ENCODE measurements around the gene RCC1. TPM values are rescaled to one million over a fixed set of nuclear protein-coding genes. Genes with fewer than 3 reads are reported as not detected.

Gene RCC1
- total and polyA plus RNA-seq, 7 experiments from 2014 or later, result 9.8 to 60.7 (median 13.6) TPM

DNA sequence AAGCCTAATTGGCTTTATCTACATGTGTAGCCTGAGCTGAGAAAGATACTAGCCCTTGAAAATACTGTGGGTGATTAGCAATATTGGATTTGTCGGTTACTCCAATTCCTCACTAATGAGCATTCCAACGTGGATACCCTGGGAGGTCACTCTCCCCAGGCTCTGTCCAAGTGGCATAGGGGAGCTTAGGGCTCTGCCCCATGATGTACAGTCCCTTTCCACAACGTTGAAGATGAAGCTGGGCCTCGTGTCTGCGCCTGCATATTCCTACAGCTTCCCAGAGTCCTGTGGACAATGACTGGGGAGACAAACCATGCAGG is 2.6 kb downstream of the RCC1 start:
- intact Hi-C loops (cut with micrococcal nuclease), result loop anchor here (5.0 kb wide), 6 partner anchors 101 to 676 kb away; partner anchors contain the start of genes GMEB1 (in 2 of the 2), PHACTR4 (in 1 of the 2), PPP1R8 (in 1 of the 2) and SRSF4 (in 1 of the 2)
- Mint-ChIP-seq H3K27ac (peak overlapping the region; percentile 85 to 100 (median 99)), H3K36me3 (peaks cover 0 to 59% (median 39%) of the 10 kb centered on the region in 5 donors), H3K4me3 (peak overlapping the region; percentile 94 to 100 (median 99)), H3K27me3 (peaks cover 0 to 3% (median 0%) of the 10 kb centered on the region in 5 donors), H3K4me1 (peaks cover 46 to 63% (median 55%) of the 10 kb centered on the region in 7 donors), H3K9me3 (peaks cover 0 to 3% (median 0%) of the 10 kb centered on the region in 11 donors)
- H3K27me3 ChIP-seq (ENCODE audit: control insufficient read depth in 2 of 2, insufficient read depth in 2 of 2, low read length in 2 of 2), result no peaks in the 10 kb centered on the region
- ChIA-PET POLR2A (interaction anchor here (0.7 to 6.4 kb wide), 10 partner anchors 10 to 468 kb away, joined by 3 to 106 read pairs (median 6); partner anchors contain the start of genes ATP5IF1, PHACTR4, RNU11 and TAF12), CTCF (interaction anchor here (0.6 to 1.6 kb wide), 5 partner anchors 9 to 234 kb away, joined by 3 to 8 read pairs (median 3); partner anchors contain the start of gene YTHDF2)
- peak overlapping the region; percentile 79 for H3K4me3 ChIP-seq (ENCODE audit: low read length)
- DNase-seq (no peak), ATAC-seq (no peak)
- peaks cover 41 to 46% of the 10 kb centered on the region in 2 donors for H3K4me1 ChIP-seq (ENCODE audit: control insufficient read depth in 2 of 2, insufficient read depth in 2 of 2, low read length in 2 of 2)
- H3K9me3 ChIP-seq (ENCODE audit: control insufficient read depth in 2 of 3, low read length in 3 of 3), result no peaks in the 10 kb centered on the region
- H3K36me3 ChIP-seq (ENCODE audit: control insufficient read depth in 2 of 3, insufficient read depth in 3 of 3, low read length in 3 of 3), result peaks cover 21 to 51% (median 22%) of the 10 kb centered on the region in 3 experiments
- peak overlapping the region; percentile 88 for H3K27ac ChIP-seq (ENCODE audit: low read depth, low read length)

DNA sequence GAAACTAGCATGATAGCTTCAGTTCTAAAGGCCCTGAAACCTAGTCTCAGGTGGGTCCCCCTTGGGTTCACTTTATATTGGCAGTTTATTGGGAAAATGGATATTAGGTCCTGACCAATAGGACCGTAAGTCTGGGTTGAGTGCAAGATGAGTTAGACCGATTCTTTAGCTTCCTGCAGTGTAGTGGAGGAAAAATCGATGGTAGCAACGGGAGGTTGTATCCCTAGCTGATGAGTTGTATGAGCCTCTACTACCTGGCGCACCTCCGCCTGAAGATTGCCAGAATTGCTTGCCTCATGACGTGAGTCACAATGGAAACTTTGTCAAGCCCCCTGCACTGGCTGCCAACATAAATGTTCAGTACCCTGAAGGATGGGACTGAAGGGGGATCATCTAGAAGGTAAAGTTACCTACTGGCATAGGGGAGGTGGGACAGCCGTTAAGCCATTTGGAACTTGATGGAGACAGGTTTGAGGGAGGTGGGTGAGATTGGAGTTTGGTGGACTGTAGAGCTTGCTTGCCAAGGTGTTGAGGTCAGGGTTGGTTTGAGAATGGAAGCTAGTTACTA is 3.9 kb downstream of the RCC1 start:
- no peak for ATAC-seq
- DNase-seq, result peak in 2 of 9 donors; percentile 13 to 32

DNA sequence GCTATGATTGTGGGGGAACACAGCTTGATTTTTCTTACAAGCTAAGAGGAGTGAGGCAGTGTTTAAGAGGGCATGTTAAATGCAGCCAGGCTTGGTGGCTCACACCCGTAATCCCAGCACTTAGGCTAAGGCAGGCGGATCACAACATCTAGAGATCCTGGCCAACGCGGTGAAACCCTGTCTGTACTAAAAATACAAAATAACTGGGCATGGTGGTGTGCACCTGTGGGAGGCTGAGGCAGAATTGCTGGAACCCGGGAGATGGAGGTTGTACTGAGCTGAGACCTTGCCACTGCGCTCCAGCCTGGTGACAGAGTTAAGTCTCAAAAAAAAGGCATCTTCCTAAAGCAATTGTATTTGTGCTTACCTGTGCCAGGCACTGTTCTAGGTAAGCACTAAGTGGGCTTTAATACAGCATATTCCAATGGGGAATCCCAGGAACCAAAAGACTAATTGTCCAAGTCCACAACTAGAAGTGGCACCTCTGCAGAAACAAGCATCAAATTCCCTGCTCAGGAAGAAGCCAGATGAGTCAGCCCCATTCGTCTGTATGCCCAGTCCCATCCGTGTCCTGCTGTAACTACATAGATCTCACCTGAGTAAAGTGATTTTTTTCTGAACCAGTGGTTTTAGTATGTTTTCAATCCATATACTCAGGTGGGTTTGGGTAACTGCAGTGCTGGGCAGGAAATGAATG is 4.6 kb downstream of the RCC1 start:
- H3K4me1 ChIP-seq (ENCODE audit: control insufficient read depth in 2 of 2, insufficient read depth in 2 of 2, low read length in 2 of 2), result peaks cover 41 to 46% of the 10 kb centered on the region in 2 donors
- H3K4me3 Mint-ChIP-seq, result peak overlapping the region; percentile 70 to 100 (median 99)
- peaks cover 0 to 64% (median 45%) of the 10 kb centered on the region in 5 donors for H3K36me3 Mint-ChIP-seq
- peaks cover 0 to 3% (median 0%) of the 10 kb centered on the region in 5 donors for H3K27me3 Mint-ChIP-seq
- peaks cover 44 to 61% (median 54%) of the 10 kb centered on the region in 7 donors for H3K4me1 Mint-ChIP-seq
- H3K27ac Mint-ChIP-seq, result peak overlapping the region; percentile 73 to 100 (median 97)
- no peaks in the 10 kb centered on the region for H3K27me3 ChIP-seq (ENCODE audit: control insufficient read depth in 2 of 2, insufficient read depth in 2 of 2, low read length in 2 of 2)
- peak overlapping the region; percentile 79 for H3K4me3 ChIP-seq (ENCODE audit: low read length)
- peaks cover 0 to 3% (median 0%) of the 10 kb centered on the region in 11 donors for H3K9me3 Mint-ChIP-seq
- CTCF ChIA-PET, result interaction anchor here (0.6 to 1.2 kb wide), 4 partner anchors 71 to 262 kb away, joined by 3 to 5 read pairs (median 3); no protein-coding TSS in a partner anchor
- no peaks in the 10 kb centered on the region for H3K9me3 ChIP-seq (ENCODE audit: control insufficient read depth in 2 of 3, low read length in 3 of 3)
- intact Hi-C loops (cut with micrococcal nuclease), result no loop called here
- peak overlapping the region; percentile 88 for H3K27ac ChIP-seq (ENCODE audit: low read depth, low read length)
- DNase-seq (peak in 2 of 9 donors; percentile 21 to 26), ATAC-seq (peak; percentile 12)
- H3K36me3 ChIP-seq (ENCODE audit: control insufficient read depth in 2 of 3, insufficient read depth in 3 of 3, low read length in 3 of 3), result peaks cover 21 to 58% (median 25%) of the 10 kb centered on the region in 3 experiments
- POLR2A ChIA-PET, result interaction anchor here (0.7 to 6.4 kb wide), 10 partner anchors 16 to 671 kb away, joined by 3 to 106 read pairs (median 6); partner anchors contain the start of genes RAB42, RNU11, SRSF4 and TAF12

More for the DNA sequence above, 3.9 kb downstream of the RCC1 start:
- Mint-ChIP-seq H3K4me1 (peaks cover 46 to 65% (median 55%) of the 10 kb centered on the region in 7 donors), H3K27me3 (peaks cover 0 to 3% (median 0%) of the 10 kb centered on the region in 5 donors), H3K27ac (peak overlapping the region; percentile 70 to 100 (median 97)), H3K4me3 (peak overlapping the region; percentile 70 to 100 (median 99)), H3K9me3 (peaks cover 0 to 3% (median 0%) of the 10 kb centered on the region in 11 donors), H3K36me3 (peaks cover 0 to 62% (median 43%) of the 10 kb centered on the region in 5 donors)
- H3K4me3 ChIP-seq (ENCODE audit: low read length), result peak overlapping the region; percentile 79
- H3K27ac ChIP-seq (ENCODE audit: low read depth, low read length), result peak overlapping the region; percentile 88
- peaks cover 21 to 58% (median 25%) of the 10 kb centered on the region in 3 experiments for H3K36me3 ChIP-seq (ENCODE audit: control insufficient read depth in 2 of 3, insufficient read depth in 3 of 3, low read length in 3 of 3)
- peaks cover 41 to 46% of the 10 kb centered on the region in 2 donors for H3K4me1 ChIP-seq (ENCODE audit: control insufficient read depth in 2 of 2, insufficient read depth in 2 of 2, low read length in 2 of 2)
- no peaks in the 10 kb centered on the region for H3K27me3 ChIP-seq (ENCODE audit: control insufficient read depth in 2 of 2, insufficient read depth in 2 of 2, low read length in 2 of 2)
- POLR2A ChIA-PET, result interaction anchor here (0.7 to 6.4 kb wide), 10 partner anchors 9 to 672 kb away, joined by 3 to 106 read pairs (median 6); partner anchors contain the start of genes RNU11, SRSF4, TAF12 and TRNAU1AP
- intact Hi-C loops (cut with micrococcal nuclease), result loop anchor here (1.0 to 5.0 kb wide), 7 partner anchors 8 to 677 kb away; partner anchors contain the start of genes GMEB1 (in 2 of the 2), PHACTR4 (in 1 of the 2), PPP1R8 (in 1 of the 2) and SRSF4 (in 1 of the 2)
- CTCF ChIA-PET, result interaction anchor here (0.6 to 1.2 kb wide), 3 partner anchors 72 to 261 kb away, joined by 3 to 5 read pairs (median 3); no protein-coding TSS in a partner anchor
- no peaks in the 10 kb centered on the region for H3K9me3 ChIP-seq (ENCODE audit: control insufficient read depth in 2 of 3, low read length in 3 of 3)

GRCh38 chr1:28510970-28511440 is 5.2 kb downstream of the RCC1 start:
- no peak for DNase-seq
- Mint-ChIP-seq H3K36me3 (peaks cover 0 to 60% (median 45%) of the 10 kb centered on the region in 5 donors), H3K4me1 (peaks cover 41 to 56% (median 49%) of the 10 kb centered on the region in 7 donors), H3K9me3 (no peaks in the 10 kb centered on the region), H3K27ac (peak overlapping the region; percentile 73 to 100 (median 97)), H3K27me3 (no peaks in the 10 kb centered on the region), H3K4me3 (peak overlapping the region; percentile 70 to 100 (median 99))
- POLR2A ChIA-PET, result interaction anchor here (0.8 to 6.4 kb wide), 6 partner anchors 16 to 671 kb away, joined by 3 to 106 read pairs (median 4); partner anchors contain the start of genes RAB42 and SRSF4
- Histone ChIP-seq H3K4me3 (ENCODE audit: low read length) (no peak overlapping the region), H3K4me1 (ENCODE audit: control insufficient read depth in 2 of 2, insufficient read depth in 2 of 2, low read length in 2 of 2) (peaks cover 41 to 46% of the 10 kb centered on the region in 2 donors), H3K36me3 (ENCODE audit: control insufficient read depth in 2 of 3, insufficient read depth in 3 of 3, low read length in 3 of 3) (peaks cover 21 to 56% (median 25%) of the 10 kb centered on the region in 3 experiments), H3K27ac (ENCODE audit: low read depth, low read length) (peak overlapping the region; percentile 88), H3K9me3 (ENCODE audit: control insufficient read depth in 2 of 3, low read length in 3 of 3) (no peaks in the 10 kb centered on the region), H3K27me3 (ENCODE audit: control insufficient read depth in 2 of 2, insufficient read depth in 2 of 2, low read length in 2 of 2) (no peaks in the 10 kb centered on the region)
- no peak for ATAC-seq
- CTCF ChIA-PET, result interaction anchor here (0.6 to 1.2 kb wide), 2 partner anchors 257 to 262 kb away, joined by 3 to 5 read pairs; no protein-coding TSS in a partner anchor
- intact Hi-C loops (cut with micrococcal nuclease), result no loop called here

DNA sequence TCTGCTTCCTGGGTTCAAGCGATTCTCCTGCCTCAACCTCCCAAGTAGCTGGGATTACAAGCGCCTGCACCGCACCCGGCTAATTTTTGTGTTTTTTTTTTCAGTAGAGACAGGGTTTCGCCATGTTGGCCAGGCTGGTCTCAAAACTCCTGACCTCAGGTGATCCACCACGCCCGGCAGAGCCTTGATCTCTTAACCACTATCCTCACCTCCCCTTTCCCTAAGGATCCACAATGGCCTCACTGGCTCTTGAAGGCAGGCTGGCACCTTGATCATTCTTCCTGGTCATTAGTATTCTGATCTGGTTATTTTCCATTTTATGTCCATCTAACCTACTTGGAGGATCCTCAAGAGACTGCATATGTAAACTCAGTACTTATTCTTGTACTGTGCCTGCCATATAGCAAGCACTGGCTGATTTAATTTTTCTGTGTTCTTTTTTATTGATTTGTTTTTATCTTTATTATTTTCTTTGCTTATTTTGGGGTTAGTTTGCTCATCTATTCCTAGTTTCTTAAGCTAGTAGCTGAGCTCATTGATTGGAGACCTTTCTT is 6.3 kb downstream of the RCC1 start:
- Mint-ChIP-seq H3K27ac (peak overlapping the region; percentile 25 to 99 (median 76)), H3K9me3 (no peaks in the 10 kb centered on the region), H3K4me1 (peaks cover 41 to 56% (median 49%) of the 10 kb centered on the region in 7 donors), H3K4me3 (peak overlapping the region; percentile 57 to 98 (median 68)), H3K36me3 (peaks cover 0 to 51% (median 42%) of the 10 kb centered on the region in 5 donors), H3K27me3 (no peaks in the 10 kb centered on the region)
- POLR2A ChIA-PET, result interaction anchor here (0.9 to 1.3 kb wide), 3 partner anchors 70 to 264 kb away, joined by 3 to 6 read pairs (median 4); no protein-coding TSS in a partner anchor
- DNase-seq (no peak), ATAC-seq (no peak)
- Histone ChIP-seq H3K4me3 (ENCODE audit: low read length) (no peak overlapping the region), H3K36me3 (ENCODE audit: control insufficient read depth in 2 of 3, insufficient read depth in 3 of 3, low read length in 3 of 3) (peaks cover 21 to 56% (median 25%) of the 10 kb centered on the region in 3 experiments), H3K9me3 (ENCODE audit: control insufficient read depth in 2 of 3, low read length in 3 of 3) (no peaks in the 10 kb centered on the region), H3K27me3 (ENCODE audit: control insufficient read depth in 2 of 2, insufficient read depth in 2 of 2, low read length in 2 of 2) (no peaks in the 10 kb centered on the region), H3K27ac (ENCODE audit: low read depth, low read length) (peak overlapping the region; percentile 6), H3K4me1 (ENCODE audit: control insufficient read depth in 2 of 2, insufficient read depth in 2 of 2, low read length in 2 of 2) (peaks cover 41 to 46% of the 10 kb centered on the region in 2 donors)
- CTCF ChIA-PET, result interaction anchor here (1.2 kb wide), 1 partner anchor 365 kb away, joined by 3 read pairs; no protein-coding TSS in a partner anchor
- intact Hi-C loops (cut with micrococcal nuclease), result no loop called here

All from naive thymus-derived CD4-positive, alpha-beta T cell (primary cell).